Stimulated activated CD4-positive, alpha-beta T cell treated with anti-CD3 and anti-CD28 coated beads, Interleukin-2, amount 100 ng/mL, for 4 hours (primary cell): Measurements from ENCODE around the gene FEM1C.
A peak's percentile ranks its signal among the peaks of the same experiment; 100 is the strongest.

ENCODE experiments used
- DNase-seq: peaks from one replicate; pipeline ENCODE4 v3.0.0-alpha.2; 2020; ENCODE audit warnings: low read depth

Gene FEM1C, protein sequence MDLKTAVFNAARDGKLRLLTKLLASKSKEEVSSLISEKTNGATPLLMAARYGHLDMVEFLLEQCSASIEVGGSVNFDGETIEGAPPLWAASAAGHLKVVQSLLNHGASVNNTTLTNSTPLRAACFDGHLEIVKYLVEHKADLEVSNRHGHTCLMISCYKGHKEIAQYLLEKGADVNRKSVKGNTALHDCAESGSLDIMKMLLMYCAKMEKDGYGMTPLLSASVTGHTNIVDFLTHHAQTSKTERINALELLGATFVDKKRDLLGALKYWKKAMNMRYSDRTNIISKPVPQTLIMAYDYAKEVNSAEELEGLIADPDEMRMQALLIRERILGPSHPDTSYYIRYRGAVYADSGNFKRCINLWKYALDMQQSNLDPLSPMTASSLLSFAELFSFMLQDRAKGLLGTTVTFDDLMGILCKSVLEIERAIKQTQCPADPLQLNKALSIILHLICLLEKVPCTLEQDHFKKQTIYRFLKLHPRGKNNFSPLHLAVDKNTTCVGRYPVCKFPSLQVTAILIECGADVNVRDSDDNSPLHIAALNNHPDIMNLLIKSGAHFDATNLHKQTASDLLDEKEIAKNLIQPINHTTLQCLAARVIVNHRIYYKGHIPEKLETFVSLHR

DNA sequence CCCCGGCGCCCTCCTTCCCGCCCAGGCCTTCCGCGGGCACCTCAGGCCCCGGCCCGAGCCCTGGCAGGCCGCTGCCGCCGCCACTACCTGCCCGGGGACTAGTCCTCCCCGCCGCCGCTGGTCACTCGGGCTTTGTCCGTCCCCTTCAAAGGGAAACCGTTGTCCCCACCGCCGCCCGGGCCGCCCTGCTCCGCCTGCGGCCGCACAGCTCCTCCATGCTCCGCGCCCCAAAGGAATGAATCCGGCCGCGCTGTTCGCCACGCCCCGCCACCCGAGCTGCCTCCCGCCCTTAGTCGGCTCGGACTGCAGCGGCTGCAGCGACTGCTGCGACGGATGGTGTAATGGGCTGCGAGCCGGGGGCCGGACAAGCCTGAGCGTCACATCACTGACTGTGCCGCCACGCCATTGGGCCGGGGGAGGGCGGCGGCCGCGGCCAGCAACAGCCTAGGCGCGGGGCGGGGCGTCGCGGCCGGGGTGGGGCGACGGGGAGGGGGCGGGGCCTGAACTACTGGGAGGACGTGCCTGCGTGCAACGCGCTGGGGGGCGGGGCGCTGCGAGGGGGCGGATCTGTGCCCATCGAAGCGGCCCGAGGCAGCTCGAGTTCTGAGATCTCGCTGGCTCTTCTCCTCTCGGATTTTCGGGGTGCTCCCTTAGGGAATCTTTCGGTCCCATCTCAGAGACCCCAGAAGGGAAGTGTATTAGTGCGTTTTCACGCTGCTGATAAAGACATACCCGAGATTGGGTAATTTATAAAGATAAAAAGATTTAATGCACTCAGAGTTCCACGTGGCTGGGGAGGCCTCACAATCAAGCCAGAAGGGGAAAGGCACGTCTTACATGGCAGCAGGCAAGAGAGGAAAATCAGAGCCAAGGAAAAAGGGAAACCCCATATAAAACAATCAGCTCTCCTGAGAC lies at the start of gene FEM1C:
Gene FEM1C (minus strand): TSS at position 340 of the 915 bp plus-strand sequence. CDS start 1,282 bp downstream, outside the sequence.
- peak; percentile 96 for DNase-seq

DNA sequence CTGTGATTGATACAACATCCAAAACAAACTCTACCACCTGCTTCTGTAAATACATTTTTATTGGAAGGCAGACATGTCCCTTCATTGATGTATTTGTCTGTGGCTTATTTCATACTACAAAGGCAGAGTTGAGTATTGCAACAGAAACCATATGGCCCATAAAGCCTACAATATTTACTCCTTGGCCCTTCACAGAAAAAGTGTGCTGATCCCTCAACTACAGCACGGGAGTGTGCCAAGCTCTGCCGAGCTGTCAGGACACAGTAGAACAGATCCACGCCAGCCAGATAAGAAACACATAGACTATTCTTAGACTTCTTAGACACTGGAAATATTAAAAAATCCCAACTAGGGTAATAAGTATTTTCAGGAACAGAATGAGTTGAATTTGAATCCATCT lies 44.5 kb upstream of the FEM1C start:
- no peak for DNase-seq

DNA sequence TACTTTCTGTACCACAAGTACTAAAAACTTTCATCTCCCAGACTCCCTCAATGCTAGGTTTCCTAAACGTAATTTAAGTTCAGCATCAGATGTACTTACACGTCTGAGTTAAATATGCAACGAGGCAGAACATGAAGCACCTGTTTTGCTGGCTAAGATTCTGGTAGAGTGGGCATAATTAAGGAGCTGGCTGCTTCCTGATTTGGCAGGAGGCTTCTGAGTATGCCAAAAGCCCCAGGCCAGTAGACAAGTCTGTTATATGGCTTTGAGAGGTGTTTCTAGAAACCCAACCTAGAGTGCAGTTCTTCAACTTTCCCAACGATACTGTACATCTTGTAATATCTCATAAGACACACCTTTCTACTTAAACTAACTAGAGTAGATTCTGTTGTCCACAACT lies 44.1 kb upstream of the FEM1C start:
- DNase-seq = no peak

DNA sequence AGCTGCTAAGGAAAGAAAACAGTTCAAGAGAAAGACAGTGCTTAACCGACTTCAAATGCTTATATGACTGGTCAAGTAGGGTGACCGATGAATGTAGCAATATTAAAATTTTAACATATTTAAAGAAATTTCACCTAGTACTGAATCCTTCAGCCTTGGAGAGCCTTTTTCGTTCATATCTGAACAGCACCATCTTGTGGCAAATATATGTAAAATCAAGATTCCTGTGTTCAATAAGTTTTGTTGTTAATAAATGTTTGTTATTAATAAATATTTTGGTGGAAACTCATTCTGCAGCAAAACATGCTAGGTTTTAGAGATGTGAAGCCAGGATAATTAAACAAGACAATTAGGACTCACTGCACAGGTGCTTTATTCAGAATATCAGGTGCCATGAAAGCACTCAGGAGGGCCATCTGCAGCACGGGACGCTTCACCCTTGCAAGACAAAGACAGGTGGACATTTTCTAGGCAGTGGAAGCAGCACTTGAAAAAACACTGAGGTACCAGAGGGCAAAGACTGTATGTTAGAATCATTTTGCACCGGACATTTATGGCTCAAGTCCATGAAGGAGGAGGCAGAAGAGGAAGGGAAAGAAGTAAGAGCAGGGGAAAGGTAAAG lies 42.1 kb upstream of the FEM1C start:
- no peak for DNase-seq

DNA sequence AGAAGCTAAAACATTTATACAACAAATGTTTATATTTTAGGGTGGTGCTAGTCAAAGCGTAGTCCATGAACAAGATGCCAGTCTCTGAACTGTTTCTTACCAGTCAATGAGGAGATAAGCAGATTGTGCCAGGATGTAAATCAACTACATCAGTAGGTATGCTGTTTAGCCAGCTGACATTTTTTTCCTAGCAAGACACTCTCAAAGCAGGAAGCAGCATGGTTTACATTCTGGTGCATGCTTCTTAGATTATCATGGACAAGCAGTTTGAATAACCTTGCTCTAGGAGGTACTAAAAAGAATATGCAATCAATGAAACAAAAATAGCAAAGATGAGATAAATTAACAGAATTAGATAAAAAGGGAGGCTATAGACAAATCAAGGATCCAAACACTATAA lies 40.7 kb upstream of the FEM1C start:
- no peak for DNase-seq

DNA sequence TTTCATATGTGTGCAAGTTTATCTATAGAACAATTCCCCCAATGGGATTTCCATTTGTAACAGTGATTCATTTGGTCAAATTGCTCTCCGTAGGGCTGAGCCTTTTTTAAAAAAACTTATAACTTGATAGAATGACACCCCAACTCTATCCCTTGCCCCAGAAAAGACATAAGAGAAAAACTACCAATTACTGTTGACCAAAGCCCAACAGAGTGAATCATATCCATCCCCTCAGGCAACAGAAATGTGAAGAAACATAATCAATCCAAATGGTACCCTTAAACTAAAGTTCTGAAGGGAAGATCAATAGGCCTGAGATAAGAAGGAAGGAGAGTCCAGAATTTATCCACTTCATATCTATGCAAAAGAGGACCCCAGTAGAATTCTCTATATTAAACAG lies 39.9 kb upstream of the FEM1C start:
- DNase-seq = no peak

DNA sequence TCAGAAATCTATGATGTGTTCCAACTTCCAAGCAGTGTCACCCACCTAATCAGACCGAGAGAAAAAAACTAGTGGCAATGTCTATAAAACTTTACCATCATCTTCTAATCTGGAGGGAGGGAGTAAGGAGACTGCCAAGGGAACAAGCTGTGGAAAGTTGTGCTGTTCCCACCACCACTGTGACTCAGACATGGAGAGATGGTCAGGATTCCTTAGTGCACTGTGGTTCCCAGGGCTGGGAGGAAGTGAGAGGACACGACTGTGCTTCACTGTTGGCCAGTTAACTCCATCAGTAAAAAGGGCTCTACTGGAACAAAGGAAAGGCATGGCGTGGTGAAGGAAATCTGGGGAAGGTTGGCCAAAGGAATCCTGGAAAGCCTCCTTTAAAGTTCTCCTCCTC lies 38.9 kb upstream of the FEM1C start:
- no peak for DNase-seq

DNA sequence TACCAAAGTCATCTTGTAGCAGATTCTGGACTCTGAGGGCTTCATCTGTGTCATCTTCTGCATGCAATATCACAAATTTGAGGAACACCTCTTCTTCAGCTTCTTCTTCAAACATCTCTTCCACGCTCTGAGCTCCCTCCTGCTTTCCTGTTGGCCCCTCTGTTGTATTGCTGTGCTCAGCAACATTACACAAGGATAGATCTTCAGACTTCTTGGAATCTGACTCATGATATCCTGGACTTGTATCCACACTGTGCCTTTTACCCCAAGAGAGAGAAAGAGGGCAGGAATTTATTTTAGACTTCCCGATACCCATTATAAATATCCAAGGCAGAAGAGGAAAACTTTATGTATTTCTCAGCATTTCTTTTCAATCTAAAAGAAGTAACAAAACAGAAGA lies 36.4 kb upstream of the FEM1C start:
- no peak for DNase-seq

DNA sequence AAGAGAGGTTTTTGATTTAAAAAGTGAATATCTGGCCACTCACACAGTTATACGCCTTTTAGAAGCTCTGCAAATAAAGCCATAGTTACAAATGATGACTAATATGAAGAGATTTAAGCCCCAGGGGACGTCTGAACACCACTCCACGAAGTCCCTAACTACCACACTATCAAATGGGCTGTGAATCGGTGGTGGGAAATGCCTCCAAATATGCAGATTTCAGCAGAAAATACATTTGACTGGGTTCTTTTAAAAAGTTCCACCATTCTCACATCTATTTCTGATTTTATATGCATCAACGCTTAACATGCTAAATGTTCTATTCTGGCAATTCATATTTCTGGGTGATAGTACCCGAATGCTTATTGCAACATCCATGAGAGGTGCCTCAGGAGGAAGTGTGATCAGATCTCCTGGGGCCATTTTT lies 35.2 kb upstream of the FEM1C start:
- no peak for DNase-seq

DNA sequence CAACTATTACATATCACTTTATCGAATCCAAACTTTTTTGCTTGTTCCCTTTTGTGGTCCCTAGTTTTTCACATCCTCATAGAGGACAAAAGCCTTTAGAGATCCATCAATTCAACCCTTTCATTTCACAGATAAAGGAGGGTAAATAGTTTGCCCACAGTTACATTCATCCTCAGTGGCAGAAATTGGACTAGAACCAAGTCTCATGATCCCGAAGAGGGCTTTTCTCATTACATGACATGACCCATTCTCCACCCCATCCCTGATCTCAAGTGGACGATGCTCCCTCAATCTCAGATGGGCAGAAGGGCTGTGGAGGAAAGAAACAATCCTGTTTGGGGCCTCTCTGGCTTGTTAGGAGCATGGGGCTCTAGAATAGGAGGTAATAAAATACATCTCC lies 34.6 kb upstream of the FEM1C start:
- no peak for DNase-seq

DNA sequence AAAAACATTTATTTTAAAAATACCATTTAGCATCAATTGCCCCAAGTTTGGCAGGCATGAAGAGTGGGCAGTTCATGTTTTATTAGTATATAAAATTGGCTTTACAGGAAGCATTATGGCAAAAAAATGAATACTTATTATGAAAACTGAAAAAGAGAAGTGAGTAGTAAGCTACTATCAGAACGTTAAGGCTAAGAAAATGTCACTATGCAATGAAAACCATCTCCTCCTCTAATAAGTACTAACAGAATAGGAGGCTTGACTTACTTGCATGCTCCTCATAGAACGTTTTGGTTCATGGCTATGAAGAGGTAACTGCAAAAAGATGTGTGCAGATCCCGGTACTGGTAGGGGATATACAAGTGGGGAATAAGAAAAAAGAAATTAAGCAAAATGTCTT lies 34.1 kb upstream of the FEM1C start:
- no peak for DNase-seq

DNA sequence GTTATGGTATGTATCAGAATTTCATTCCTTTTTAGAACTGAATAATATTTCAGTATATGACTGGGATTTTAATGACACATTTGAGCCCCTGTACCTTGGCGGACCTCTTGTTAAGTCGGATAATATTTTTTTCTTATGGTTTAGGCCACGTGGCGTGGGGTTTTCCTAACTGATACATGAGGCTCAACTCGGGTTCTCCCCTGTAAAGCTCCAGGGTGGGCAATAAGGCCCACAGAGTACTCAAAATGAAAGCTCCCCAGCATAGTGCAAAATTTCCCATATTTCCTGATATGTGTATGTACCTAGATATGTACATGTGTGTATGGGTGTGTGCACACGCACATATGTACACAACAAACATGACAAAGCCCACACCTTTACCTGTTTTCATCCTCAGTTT lies 33.2 kb upstream of the FEM1C start:
- no peak for DNase-seq

DNA sequence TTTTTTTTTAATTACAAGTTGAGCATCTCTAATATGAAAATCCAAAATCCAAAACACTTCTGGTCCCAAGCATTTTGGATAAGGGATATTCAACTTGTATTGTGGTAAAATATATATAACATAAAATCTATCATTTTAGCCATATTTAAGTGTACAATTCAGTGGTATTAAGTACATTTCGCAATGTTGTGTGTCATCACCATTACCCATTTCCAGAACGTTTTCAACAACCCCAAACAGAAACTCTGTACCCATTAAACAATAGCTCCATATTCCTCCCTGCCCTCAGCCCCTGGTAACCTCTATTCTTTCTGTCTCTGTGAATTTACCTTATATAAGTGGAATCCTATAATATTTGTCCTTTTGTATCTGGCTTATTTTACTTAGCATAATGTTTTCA lies 32.8 kb upstream of the FEM1C start:
- DNase-seq = no peak

DNA sequence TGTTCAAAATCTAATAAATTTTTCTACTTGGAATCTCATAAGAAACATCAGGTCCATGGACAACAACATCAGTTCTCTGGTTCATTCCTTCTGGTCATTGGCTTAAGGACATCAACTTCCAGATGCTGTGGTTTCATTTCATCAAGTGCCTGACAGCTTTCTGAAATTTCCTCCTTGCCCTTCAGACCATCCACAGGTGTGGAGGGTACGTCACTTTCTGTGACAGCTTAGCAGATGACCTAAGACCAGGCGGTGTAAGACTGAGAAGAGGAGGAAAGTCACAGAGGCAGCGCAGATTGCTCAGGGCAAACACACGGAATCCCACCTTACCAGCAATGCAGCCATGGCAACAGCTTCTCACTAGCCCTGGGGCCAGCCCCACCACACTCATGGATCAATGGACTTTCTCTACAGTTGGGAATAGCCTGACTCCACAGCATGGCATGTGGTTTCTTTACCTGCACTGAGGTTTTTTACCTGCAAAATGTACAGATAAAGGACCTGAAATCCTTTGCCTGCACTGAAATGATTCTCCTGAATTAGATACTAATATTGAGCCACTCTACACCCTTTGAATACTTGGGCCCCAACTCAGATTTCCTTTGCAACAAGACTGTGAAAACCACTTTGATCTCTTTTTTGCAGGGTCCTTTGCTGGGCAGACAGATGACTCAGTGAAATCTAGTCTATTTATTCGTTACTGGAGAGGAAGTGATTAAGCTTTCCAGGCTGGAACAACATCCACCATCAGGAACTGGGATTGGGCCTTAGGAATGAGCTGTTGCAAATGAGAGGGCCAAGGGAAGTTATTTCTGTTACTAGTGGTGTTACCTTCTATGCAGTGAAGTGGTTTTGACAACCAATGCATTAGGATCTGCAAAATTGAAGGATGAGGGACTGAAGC lies 30.8 kb upstream of the FEM1C start:
- DNase-seq = no peak

DNA sequence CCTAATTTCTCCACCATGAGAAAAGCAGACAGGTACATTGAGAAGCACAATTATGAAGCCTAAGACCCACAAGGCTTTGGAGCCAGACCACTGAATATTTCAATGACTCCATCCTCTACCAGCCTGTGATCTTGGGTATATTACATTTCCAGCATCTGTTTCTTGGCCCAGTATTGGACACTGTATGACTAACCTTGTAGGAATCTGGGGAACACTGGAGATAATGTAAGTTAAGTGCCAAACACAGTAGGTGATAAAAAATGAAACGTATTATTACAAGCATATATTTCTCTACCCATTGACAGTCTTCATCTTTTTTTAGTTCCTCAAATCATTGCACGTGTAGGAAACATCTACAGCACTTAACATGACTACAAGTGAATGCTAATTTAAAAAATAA lies 28.6 kb upstream of the FEM1C start:
- no peak for DNase-seq

DNA sequence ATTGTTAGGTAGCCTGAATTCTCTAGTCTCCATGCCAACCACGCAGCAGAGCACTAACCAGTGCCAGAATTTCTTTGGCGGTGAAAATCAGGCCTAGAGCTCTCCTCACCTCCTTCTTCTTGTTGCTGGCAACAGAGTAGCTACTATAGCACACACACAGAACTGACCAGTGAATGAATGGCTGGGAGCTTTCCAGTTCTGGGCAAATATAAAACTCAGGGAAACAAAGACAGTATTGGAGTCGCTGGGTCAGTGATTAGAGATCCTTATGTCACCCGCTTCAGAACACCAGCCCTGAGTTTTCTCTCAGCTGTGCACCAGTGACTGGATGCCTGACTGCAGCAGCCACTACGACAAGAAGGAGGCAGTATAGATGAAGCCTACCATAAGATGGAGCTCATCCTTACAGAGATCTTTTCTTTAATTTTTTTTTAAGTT lies 26.9 kb upstream of the FEM1C start:
- no peak for DNase-seq

DNA sequence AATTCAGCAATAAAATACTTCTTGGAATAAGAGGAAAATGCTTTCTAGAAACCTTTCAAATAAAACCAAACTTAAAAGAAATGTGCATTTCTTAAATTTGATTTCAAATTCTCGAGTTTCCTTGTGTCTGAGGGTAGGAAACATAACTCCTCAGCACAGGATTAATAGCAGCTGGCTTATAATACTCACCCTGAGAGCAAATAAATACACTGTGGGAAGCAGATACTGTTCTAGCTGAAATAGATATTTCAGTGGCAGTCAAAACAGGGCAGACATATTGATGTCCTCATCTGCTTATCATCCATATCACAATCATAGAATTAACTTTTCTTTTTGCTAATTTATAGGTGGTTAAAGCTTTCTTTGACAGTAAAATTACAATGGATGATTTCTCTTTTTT lies 24.1 kb upstream of the FEM1C start:
- DNase-seq = no peak

DNA sequence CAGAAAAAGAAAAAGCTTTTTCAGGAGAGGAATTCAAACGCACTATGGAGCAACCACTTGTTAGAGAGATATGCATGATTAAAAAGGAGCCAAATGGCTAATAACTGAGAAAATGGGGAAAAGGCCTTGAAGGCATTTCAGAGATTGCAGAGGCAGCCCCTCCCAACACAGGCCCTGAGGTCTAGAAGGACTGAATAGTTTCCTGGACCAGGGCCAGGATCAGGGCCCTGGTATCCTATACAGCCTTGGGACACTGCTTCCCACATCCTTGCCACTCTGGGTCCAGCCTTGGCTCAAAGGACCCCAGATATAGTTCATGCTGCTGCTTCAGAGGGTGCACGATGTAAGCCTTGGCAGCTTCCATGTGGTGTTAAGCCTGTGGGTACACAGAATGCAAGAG lies 20.7 kb upstream of the FEM1C start:
- DNase-seq = no peak

DNA sequence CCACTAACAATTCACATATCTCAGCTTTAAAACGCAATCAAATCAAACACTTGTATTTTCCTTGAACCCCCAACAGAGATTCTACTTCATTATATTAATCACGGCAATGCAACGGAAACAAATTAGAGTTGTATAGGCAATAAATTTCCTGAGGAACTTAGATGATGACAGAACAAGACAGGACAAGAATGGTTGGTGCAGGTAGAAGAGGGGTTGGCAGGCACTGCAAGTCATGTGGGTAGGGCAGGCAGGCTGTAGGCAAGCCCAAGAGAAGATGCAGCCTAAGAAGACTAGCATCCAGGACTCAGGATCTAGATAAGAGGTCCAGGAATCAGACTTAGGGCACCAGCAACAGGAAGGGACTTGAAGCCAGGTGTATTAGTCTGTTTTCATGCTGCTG lies 16.6 kb upstream of the FEM1C start:
- no peak for DNase-seq

DNA sequence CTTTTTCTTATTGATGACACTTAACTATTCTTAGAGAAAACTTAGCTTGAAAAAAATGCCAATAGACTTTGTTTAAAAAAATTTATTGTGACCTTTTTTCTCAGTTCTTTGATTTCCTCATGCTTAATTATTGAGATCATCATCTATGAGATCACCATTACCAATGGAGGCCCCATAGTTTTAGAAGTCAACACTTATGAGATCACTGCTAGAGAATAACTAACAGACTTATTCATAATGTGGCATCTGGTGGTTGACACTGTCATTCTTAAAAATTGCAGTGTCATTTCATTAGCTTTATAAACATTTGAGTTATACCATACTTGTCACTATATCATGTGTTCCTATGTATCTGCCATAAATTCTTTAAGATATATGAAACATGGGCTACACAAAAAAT lies 14.9 kb upstream of the FEM1C start:
- DNase-seq = no peak

DNA sequence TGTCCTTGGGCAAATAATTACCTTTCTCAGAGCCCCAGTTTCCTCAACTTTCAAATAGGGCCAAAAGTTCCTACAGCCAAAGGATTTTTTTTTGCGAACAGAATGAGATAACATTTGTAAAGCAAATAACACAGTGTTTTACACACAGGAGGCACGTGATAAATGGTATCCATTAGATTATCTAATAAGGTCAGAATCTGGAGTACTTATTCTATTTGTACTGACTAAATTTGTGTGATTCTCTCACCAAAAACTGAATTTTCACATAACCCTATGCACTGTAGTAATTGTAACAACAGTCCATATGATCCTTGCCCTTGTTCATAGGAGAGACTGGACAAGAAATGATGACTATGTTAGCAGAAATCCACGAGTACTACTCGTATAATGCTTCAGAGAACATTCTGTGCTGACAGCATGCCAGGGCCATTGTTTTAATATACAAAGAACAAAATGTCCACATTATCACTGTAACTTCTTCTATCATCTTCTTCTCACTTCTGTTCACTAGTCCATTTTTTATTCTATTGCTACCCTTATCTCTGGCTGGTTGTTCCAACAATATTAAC lies 13.9 kb upstream of the FEM1C start:
- DNase-seq = no peak
